Neuronal stem cell (in vitro differentiated cells): Measurements from ENCODE around the gene ZFYVE28.

Experiments
- DNase-seq: peaks from one replicate; pipeline ENCODE4 v3.0.0-alpha.2; 2013; ENCODE audit warnings: low spot score
- H2AFZ ChIP-seq: one replicate; pipeline ENCODE4 v1.6.1; 2013; ENCODE audit warnings: mild to moderate bottlenecking, low read length, inconsistent platforms
- H2AK5ac ChIP-seq: 2 replicates; pipeline ENCODE4 v1.6.1; 2013; ENCODE audit warnings: low read depth, mild to moderate bottlenecking, inconsistent platforms, low read length, moderate library complexity, mixed read lengths
- H2BK120ac ChIP-seq: 2 replicates; pipeline ENCODE4 v1.6.1; 2013; ENCODE audit warnings: low read depth, mild to moderate bottlenecking, inconsistent platforms, low read length, moderate library complexity, mixed read lengths
- H2BK12ac ChIP-seq: one replicate; pipeline ENCODE4 v1.6.1; 2013; ENCODE audit warnings: low read length, inconsistent platforms
- H2BK15ac ChIP-seq: 2 replicates; pipeline ENCODE4 v1.6.1; 2013; ENCODE audit warnings: mild to moderate bottlenecking, low read length, inconsistent platforms, mixed read lengths
- H2BK5ac ChIP-seq: one replicate; pipeline ENCODE4 v1.6.1; 2013; ENCODE audit warnings: inconsistent platforms, mild to moderate bottlenecking, low read length, moderate library complexity
- H3K14ac ChIP-seq: one replicate; pipeline ENCODE4 v1.6.1; 2013; ENCODE audit warnings: low read length, inconsistent platforms
- H3K18ac ChIP-seq: 2 replicates; pipeline ENCODE4 v1.6.1; 2013; ENCODE audit warnings: low read length, inconsistent platforms
- H3K23ac ChIP-seq: 2 replicates; pipeline ENCODE4 v1.6.1; 2013; ENCODE audit warnings: low read depth, mild to moderate bottlenecking, mixed read lengths, low read length, inconsistent platforms; ENCODE audit not compliant: poor library complexity
- H3K27ac ChIP-seq: replicated peaks from 3 replicates; pipeline ENCODE4 v1.5.1; 2013; ENCODE audit warnings: low read length, inconsistent platforms
- H3K27me3 ChIP-seq, 3 experiments: 2 replicates each; pipeline ENCODE4 v1.6.1; 2013; ENCODE audit warnings: low read length in 3 of 3, mild to moderate bottlenecking in 2 of 3, inconsistent platforms in 1 of 3, low read depth in 1 of 3, mixed read lengths in 1 of 3, moderate library complexity in 1 of 3; ENCODE audit not compliant: control insufficient read depth in 3 of 3, insufficient read depth in 3 of 3
- H3K36me3 ChIP-seq, 2 donors: replicated peaks in 1 of 2; 2 replicates each; pipeline ENCODE4 v1.6.1; 2013; ENCODE audit warnings: low read length in 2 of 2; ENCODE audit not compliant: control insufficient read depth in 2 of 2, insufficient read depth in 2 of 2
- H3K4ac ChIP-seq: 2 replicates; pipeline ENCODE4 v1.6.1; 2013; ENCODE audit warnings: inconsistent platforms, mild to moderate bottlenecking, low read length, moderate library complexity
- H3K4me1 ChIP-seq, 2 donors: 1 replicate in 1 of 2; 2 replicates in 1 of 2; pipeline ENCODE4 v1.6.1; 2013; ENCODE audit warnings: low read length in 2 of 2, low read depth in 1 of 2; ENCODE audit not compliant: control insufficient read depth in 2 of 2, insufficient read depth in 1 of 2
- H3K4me2 ChIP-seq: one replicate; pipeline ENCODE4 v1.6.1; 2013; ENCODE audit warnings: mild to moderate bottlenecking, low read length, inconsistent platforms; ENCODE audit not compliant: insufficient read depth, poor library complexity, severe bottlenecking
- H3K4me3 ChIP-seq, 2 donors: 2 replicates each; pipeline ENCODE4 v1.5.1; 2013; ENCODE audit warnings: low read length in 2 of 2, mild to moderate bottlenecking in 2 of 2, inconsistent platforms in 1 of 2, moderate library complexity in 1 of 2
- H3K79me1 ChIP-seq: one replicate; pipeline ENCODE4 v1.6.1; 2013; ENCODE audit warnings: low read depth, mild to moderate bottlenecking, inconsistent platforms, low read length, moderate library complexity
- H3K9ac ChIP-seq: one replicate; pipeline ENCODE4 v1.6.1; 2013; ENCODE audit warnings: mild to moderate bottlenecking, low read depth, low read length, inconsistent platforms; ENCODE audit not compliant: poor library complexity
- H3K9me3 ChIP-seq, 2 donors: replicated peaks in 1 of 2; 2 replicates each; pipeline versions ENCODE3 to v1.6.1; 2013; ENCODE audit warnings: low read length in 2 of 2, mild to moderate bottlenecking in 2 of 2, inconsistent platforms in 1 of 2, low read depth in 1 of 2, mixed read lengths in 1 of 2, moderate library complexity in 1 of 2; ENCODE audit not compliant: control insufficient read depth in 2 of 2, insufficient read depth in 1 of 2
- H4K8ac ChIP-seq: one replicate; pipeline ENCODE4 v1.6.1; 2013; ENCODE audit warnings: low read depth, mild to moderate bottlenecking, inconsistent platforms, low read length, moderate library complexity
- H4K91ac ChIP-seq: one replicate; pipeline ENCODE4 v1.6.1; 2013; ENCODE audit warnings: low read length, low read depth, mild to moderate bottlenecking, inconsistent platforms; ENCODE audit not compliant: poor library complexity
- WGBS, 2 donors: extraction: QIAGEN DNeasy Blood & Tissue Kit; methylation state at CpG; one replicate each; pipeline ENCODE4 v1.1.7; 2013; ENCODE audit warnings: missing lambda C conversion rate in 2 of 2, mixed read lengths in 1 of 2; ENCODE audit not compliant: insufficient read length in 2 of 2, insufficient replicate concordance in 1 of 2; ENCODE audit errors: extremely low coverage in 2 of 2; 5-methylcytosine and 5-hydroxymethylcytosine counted together

ZFYVE28 gene

DNA sequence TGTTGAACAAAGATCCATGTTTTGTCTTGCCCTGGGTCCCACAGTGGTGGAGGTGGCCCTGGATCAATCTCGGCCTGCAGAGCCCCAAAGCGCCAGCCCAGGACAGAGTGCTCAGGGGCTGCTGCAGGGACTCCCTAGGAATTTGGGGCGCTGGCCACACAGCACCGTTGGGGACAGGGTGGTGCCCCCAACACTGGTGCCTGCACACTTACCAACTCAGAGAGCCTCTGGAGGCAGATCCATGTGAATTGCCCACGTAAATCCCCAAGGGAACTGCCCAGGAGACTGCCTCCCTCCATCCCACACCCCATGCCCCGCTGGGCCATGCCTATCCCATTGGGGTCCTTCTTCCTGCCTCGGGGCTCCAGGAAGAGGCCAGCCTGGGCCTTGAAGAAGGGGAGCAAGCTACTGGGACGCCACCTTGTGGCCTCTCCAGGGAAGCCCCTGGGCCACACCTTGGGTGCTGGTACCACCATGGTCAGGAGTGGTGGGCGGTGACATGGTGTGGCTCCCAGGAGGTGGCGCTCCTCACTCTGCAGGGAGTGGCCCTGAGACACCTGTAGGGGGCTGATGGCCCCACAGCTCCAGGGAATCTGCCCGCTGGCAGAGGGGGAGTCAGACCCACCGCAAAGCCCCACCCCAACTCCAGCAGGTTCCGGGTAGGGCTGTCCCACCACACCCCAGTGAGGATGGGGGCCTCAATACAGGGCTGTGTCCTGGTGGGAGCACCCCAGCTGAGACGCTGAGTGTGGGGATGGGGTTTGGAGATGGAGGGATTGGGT, 23.1 kb upstream of the ZFYVE28 start:
- no CpG with 5 or more reads among the region's 14 CpGs for WGBS, 2 donors
- Histone ChIP-seq H3K9ac (no peak overlapping the region), H3K18ac (peak overlapping the region; percentile 83), H3K23ac (peak overlapping the region; percentile 65), H4K8ac (peak overlapping the region; percentile 65), H3K36me3 (no peaks in the 10 kb centered on the region), H3K27me3 (peaks cover 0 to 5% (median 0%) of the 10 kb centered on the region in 3 experiments), H3K4me2 (no peak overlapping the region), H2BK120ac (no peak overlapping the region), H3K14ac (no peak overlapping the region), H3K27ac (no peak overlapping the region), H2AFZ (no peak overlapping the region), H2BK12ac (no peak overlapping the region), H3K79me1 (peaks cover 2% of the 10 kb centered on the region), H2BK15ac (peak overlapping the region; percentile 7), H2BK5ac (no peak overlapping the region), H4K91ac (no peak overlapping the region), H3K4me3 (no peak overlapping the region), H3K9me3 (no peaks in the 10 kb centered on the region), H2AK5ac (peak overlapping the region; percentile 83), H3K4me1 (peaks cover 2 to 5% of the 10 kb centered on the region in 2 donors), H3K4ac (no peak overlapping the region)
- DNase-seq, result peak; percentile 54

DNA sequence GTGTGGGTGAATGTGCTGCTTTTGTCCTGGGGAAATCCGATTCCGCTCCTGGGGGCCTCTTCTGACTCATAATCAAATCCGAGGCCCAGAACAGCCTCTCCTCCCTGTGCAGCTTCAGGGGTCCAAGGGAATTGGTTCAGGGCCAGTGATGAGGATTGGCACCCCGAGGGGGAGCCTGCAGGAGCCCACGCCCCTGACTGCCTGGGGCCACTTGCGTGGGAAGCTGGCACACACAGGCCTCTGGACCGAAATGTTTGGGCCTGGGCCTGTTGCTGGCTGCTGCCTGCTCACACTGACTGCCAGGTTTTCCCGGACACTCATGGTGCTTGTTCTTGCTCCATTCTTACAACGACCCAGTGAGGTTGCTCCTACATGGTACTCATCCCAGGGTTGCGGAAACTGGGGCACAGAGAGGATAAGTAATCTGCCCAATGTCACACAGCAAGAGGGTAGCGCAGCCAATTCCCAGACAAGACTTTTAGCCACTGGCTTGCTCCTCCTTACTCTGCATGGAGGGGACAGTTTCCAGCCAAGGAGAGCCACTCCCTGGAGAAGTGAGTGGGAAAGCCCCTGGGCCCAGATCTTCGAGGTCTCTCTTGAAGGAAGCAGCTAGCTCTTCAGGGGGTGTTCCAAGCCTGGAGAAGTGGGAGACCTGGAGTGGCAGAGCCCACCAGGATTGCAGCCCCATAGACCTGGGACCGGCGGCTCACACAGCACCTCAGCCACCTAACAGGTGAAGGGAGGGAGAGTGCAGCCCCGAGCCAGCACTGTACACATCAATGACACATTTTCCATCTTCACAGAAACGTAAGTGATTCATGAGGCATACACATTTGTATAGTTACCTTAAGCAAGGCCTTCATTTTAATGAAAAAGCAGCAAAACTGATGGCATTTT, 20.6 kb upstream of the ZFYVE28 start:
- H3K4me2 ChIP-seq, result no peak overlapping the region
- no peak overlapping the region for H3K4ac ChIP-seq
- no peaks in the 10 kb centered on the region for H3K36me3 ChIP-seq
- peak overlapping the region; percentile 3 for H2BK5ac ChIP-seq
- H3K9ac ChIP-seq, result peak overlapping the region; percentile 21
- H3K4me1 ChIP-seq, result peaks cover 0 to 2% of the 10 kb centered on the region in 2 donors
- H3K23ac ChIP-seq, result no peak overlapping the region
- no peak overlapping the region for H2AFZ ChIP-seq
- H3K14ac ChIP-seq, result no peak overlapping the region
- no peak overlapping the region for H2BK15ac ChIP-seq
- no peak overlapping the region for H4K8ac ChIP-seq
- H4K91ac ChIP-seq, result no peak overlapping the region
- H3K27ac ChIP-seq, result no peak overlapping the region
- H2BK12ac ChIP-seq, result peak overlapping the region; percentile 16
- no peak overlapping the region for H3K4me3 ChIP-seq
- peaks cover 0 to 18% (median 0%) of the 10 kb centered on the region in 3 experiments for H3K27me3 ChIP-seq
- H3K18ac ChIP-seq, result peak overlapping the region; percentile 52
- H3K9me3 ChIP-seq, result no peaks in the 10 kb centered on the region
- no peak overlapping the region for H2BK120ac ChIP-seq
- H3K79me1 ChIP-seq, result peaks cover 2% of the 10 kb centered on the region
- H2AK5ac ChIP-seq, result peak overlapping the region; percentile 24
- DNase-seq, result no peak
- no CpG with 5 or more reads among the region's 16 CpGs for WGBS, 2 donors

DNA sequence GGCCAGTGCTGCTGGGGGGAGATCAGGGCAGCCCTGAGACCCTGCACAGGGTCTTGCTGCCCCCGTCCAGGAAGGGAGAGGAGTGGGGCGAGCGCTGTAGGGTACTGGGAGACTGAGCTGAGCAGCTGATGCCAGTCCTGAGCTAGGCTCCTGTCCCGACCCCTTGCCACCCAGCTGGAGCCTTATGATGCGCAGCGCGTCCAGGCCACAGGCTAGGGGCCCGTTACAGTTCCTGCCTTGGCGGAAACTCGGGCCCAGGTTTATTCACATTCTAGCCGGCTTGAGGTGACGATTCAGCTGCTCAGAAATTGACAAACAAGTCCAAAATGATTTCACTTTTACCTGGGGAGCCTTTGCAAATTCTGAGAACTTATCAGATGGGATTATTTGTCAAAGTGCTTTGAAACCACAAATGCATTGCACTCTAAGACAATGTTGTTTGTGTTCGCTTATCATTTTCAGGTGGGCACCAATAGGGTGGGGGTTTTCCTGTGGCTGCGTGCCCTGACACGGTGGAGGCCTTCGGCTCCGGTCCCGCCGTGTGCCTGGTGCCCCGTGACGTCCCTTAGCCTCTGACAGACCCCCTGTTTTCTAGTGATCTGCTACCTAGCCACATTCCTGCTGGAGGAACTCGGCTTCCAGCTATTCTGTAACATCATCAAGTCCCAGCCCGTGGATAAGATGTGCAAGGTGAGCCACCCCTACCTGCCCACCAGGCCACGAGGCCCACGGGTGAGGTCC, 19.2 kb upstream of the ZFYVE28 start:
- Histone ChIP-seq H3K4me1 (peaks cover 2 to 5% of the 10 kb centered on the region in 2 donors), H3K27ac (no peak overlapping the region), H2BK5ac (no peak overlapping the region), H3K79me1 (peaks cover 2% of the 10 kb centered on the region), H2AK5ac (no peak overlapping the region), H3K9me3 (no peaks in the 10 kb centered on the region), H3K4me3 (no peak overlapping the region), H2BK120ac (no peak overlapping the region), H3K27me3 (peaks cover 0 to 30% (median 0%) of the 10 kb centered on the region in 3 experiments), H3K9ac (no peak overlapping the region), H3K18ac (peak overlapping the region; percentile 38), H3K23ac (peak overlapping the region; percentile 73), H3K36me3 (no peaks in the 10 kb centered on the region), H3K4me2 (no peak overlapping the region), H2BK12ac (no peak overlapping the region), H4K8ac (no peak overlapping the region), H2AFZ (peak overlapping the region; percentile 43), H4K91ac (no peak overlapping the region), H3K4ac (no peak overlapping the region), H3K14ac (no peak overlapping the region), H2BK15ac (peak overlapping the region; percentile 49)
- DNase-seq, result no peak
- no CpG with 5 or more reads among the region's 25 CpGs for WGBS, 2 donors
